ENCODE measurements around the gene SIL1. TPM values are rescaled to one million over a fixed set of nuclear protein-coding genes. Genes with fewer than 3 reads are reported as not detected.

The SIL1 gene
- total RNA-seq, 1 experiment from 2014 or later, result 114 TPM

- BruUV-seq (replicated peaks), result no TSS peak
- Mint-ChIP-seq H3K27ac (ENCODE audit: low read depth, unreplicated experiment) (no peak overlapping the region), H3K4me1 (ENCODE audit: insufficient read depth, unreplicated experiment) (peaks cover 15% of the 10 kb centered on the region), H3K9me3 (ENCODE audit: unreplicated experiment) (no peaks in the 10 kb centered on the region), H3K4me3 (ENCODE audit: unreplicated experiment) (no peak overlapping the region), H3K36me3 (ENCODE audit: insufficient read depth, unreplicated experiment) (peaks cover 22% of the 10 kb centered on the region), H3K27me3 (ENCODE audit: insufficient read depth, unreplicated experiment) (no peaks in the 10 kb centered on the region)
- no peak for DNase-seq (ENCODE audit: unreplicated experiment)
- no peak for TF ChIP-seq CTCF (IDR thresholded peaks at IDR 0.05; ENCODE audit: unreplicated experiment)
- ChIA-PET POLR2A (interaction anchor here (0.7 to 2.5 kb wide), 4 partner anchors 11 to 45 kb away, joined by 3 to 15 read pairs (median 6); partner anchors contain the start of gene SIL1), CTCF (no interaction called here)
- intact Hi-C loops (cut with micrococcal nuclease), result no loop called here
Observed at GRCh38 chr5:139186752-139187326, 11.3 kb downstream of the SIL1 start.

GRCh38 chr5:139186261-139186660, 11.9 kb downstream of the SIL1 start:
- DNase-seq (ENCODE audit: unreplicated experiment), result no peak
- Mint-ChIP-seq H3K9me3 (ENCODE audit: unreplicated experiment) (no peaks in the 10 kb centered on the region), H3K27ac (ENCODE audit: low read depth, unreplicated experiment) (no peak overlapping the region), H3K27me3 (ENCODE audit: insufficient read depth, unreplicated experiment) (no peaks in the 10 kb centered on the region), H3K4me3 (ENCODE audit: unreplicated experiment) (no peak overlapping the region), H3K4me1 (ENCODE audit: insufficient read depth, unreplicated experiment) (peaks cover 21% of the 10 kb centered on the region), H3K36me3 (ENCODE audit: insufficient read depth, unreplicated experiment) (peaks cover 16% of the 10 kb centered on the region)
- POLR2A ChIA-PET, result interaction anchor here (1.3 to 2.5 kb wide), 2 partner anchors 12 to 46 kb away, joined by 5 to 6 read pairs; partner anchors contain the start of gene SIL1
- intact Hi-C loops (cut with micrococcal nuclease), result no loop called here
- CTCF ChIA-PET, result interaction anchor here (0.7 kb wide), 1 partner anchor 59 kb away, joined by 3 read pairs; no protein-coding TSS in a partner anchor
- no peak for TF ChIP-seq CTCF (IDR thresholded peaks at IDR 0.05; ENCODE audit: unreplicated experiment)
- no TSS peak for BruUV-seq (replicated peaks)

- CTCF ChIA-PET, result interaction anchor here (0.7 kb wide), 1 partner anchor 60 kb away, joined by 3 read pairs; no protein-coding TSS in a partner anchor
- Mint-ChIP-seq H3K4me1 (ENCODE audit: insufficient read depth, unreplicated experiment) (peaks cover 24% of the 10 kb centered on the region), H3K27ac (ENCODE audit: low read depth, unreplicated experiment) (no peak overlapping the region), H3K4me3 (ENCODE audit: unreplicated experiment) (no peak overlapping the region), H3K36me3 (ENCODE audit: insufficient read depth, unreplicated experiment) (peaks cover 16% of the 10 kb centered on the region), H3K27me3 (ENCODE audit: insufficient read depth, unreplicated experiment) (no peaks in the 10 kb centered on the region), H3K9me3 (ENCODE audit: unreplicated experiment) (no peaks in the 10 kb centered on the region)
- no TSS peak for BruUV-seq (replicated peaks)
- DNase-seq (ENCODE audit: unreplicated experiment), result no peak
- no peak for TF ChIP-seq CTCF (IDR thresholded peaks at IDR 0.05; ENCODE audit: unreplicated experiment)
- intact Hi-C loops (cut with micrococcal nuclease), result no loop called here
- POLR2A ChIA-PET, result interaction anchor here (1.3 to 2.5 kb wide), 2 partner anchors 13 to 47 kb away, joined by 5 to 6 read pairs; partner anchors contain the start of gene SIL1
Observed at GRCh38 chr5:139185589-139185988, 12.6 kb downstream of the SIL1 start.

- Mint-ChIP-seq H3K36me3 (ENCODE audit: insufficient read depth, unreplicated experiment) (peaks cover 18% of the 10 kb centered on the region), H3K9me3 (ENCODE audit: unreplicated experiment) (no peaks in the 10 kb centered on the region), H3K27ac (ENCODE audit: low read depth, unreplicated experiment) (no peak overlapping the region), H3K4me3 (ENCODE audit: unreplicated experiment) (no peak overlapping the region), H3K27me3 (ENCODE audit: insufficient read depth, unreplicated experiment) (no peaks in the 10 kb centered on the region), H3K4me1 (ENCODE audit: insufficient read depth, unreplicated experiment) (peaks cover 43% of the 10 kb centered on the region)
- ChIA-PET POLR2A (interaction anchor here (2.2 kb wide), 1 partner anchor 15 kb away, joined by 7 read pairs; the partner anchor contains the start of gene SIL1), CTCF (no interaction called here)
- intact Hi-C loops (cut with micrococcal nuclease), result no loop called here
- DNase-seq (ENCODE audit: unreplicated experiment), result no peak
- no TSS peak for BruUV-seq (replicated peaks)
- no peak for TF ChIP-seq CTCF (IDR thresholded peaks at IDR 0.05; ENCODE audit: unreplicated experiment)
Observed at GRCh38 chr5:139183502-139183901, 14.7 kb downstream of the SIL1 start.

All from MCF 10A (cell line).